ENCODE results near the gene OR8U1. TPM values are rescaled to one million over a fixed set of nuclear protein-coding genes. Genes with fewer than 3 reads are reported as not detected.

Gene OR8U1
- total RNA-seq, result not detected
- polyA plus RNA-seq, result not detected
- long read RNA-seq, donor 1, result 0 reads
- long read RNA-seq, donor 2, result 0 reads
- long read RNA-seq, donor 3, result 0 reads
- long read RNA-seq, donor 4, result 0 reads
- long read RNA-seq, donor 5, result 0 reads

DNA sequence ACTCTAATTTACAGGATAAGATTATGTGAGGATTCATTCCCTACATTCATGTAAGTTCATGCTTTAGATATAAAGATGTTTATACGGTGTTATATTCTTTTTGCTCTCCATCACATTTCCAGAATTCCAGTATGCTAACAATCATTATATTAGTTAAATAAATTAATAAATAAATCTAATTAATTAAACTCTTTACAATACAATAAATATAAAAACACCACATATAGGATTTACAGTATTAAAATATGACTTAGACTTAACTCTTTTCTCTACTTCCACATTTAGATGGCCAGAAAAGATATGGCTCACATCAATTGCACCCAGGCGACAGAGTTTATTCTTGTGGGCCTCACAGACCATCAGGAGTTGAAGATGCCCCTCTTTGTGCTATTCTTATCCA, at the start of gene OR8U1:
Gene OR8U1 (plus strand): TSS at position 301 of the 400 bp plus-strand sequence. CDS start 0 bp downstream, at position 301.
- WGBS, 2 donors, result 77 to 81% methylated on average over 2 of the region's 2 CpGs
- Histone ChIP-seq H3K9me3 (ENCODE audit: control insufficient read depth in 4 of 4, insufficient read depth in 3 of 4, low read length in 3 of 4) (no peaks in the 10 kb centered on the region), H3K4me3 (no peak within 1 kb of the TSS), H3K4me1 (ENCODE audit: control insufficient read depth in 5 of 5, insufficient read depth in 5 of 5, low read length in 5 of 5) (no peaks in the 10 kb centered on the region), H3K27ac (ENCODE audit: low read depth in 1 of 2, low read length in 1 of 2) (no peak within 1 kb of the TSS), H3K36me3 (ENCODE audit: control insufficient read depth in 4 of 4, insufficient read depth in 4 of 4, low read length in 4 of 4) (no peaks in the 10 kb centered on the region), H3K9ac (ENCODE audit: insufficient read depth in 1 of 2, low read length in 2 of 2) (no peak within 1 kb of the TSS), H3K27me3 (ENCODE audit: control insufficient read depth in 3 of 3, insufficient read depth in 3 of 3, low read length in 2 of 3) (no peaks in the 10 kb centered on the region)
- ATAC-seq (ENCODE audit: insufficient read depth, low FRiP score), result no peak
- no peak for DNase-seq
- TF ChIP-seq, protein P1, sequence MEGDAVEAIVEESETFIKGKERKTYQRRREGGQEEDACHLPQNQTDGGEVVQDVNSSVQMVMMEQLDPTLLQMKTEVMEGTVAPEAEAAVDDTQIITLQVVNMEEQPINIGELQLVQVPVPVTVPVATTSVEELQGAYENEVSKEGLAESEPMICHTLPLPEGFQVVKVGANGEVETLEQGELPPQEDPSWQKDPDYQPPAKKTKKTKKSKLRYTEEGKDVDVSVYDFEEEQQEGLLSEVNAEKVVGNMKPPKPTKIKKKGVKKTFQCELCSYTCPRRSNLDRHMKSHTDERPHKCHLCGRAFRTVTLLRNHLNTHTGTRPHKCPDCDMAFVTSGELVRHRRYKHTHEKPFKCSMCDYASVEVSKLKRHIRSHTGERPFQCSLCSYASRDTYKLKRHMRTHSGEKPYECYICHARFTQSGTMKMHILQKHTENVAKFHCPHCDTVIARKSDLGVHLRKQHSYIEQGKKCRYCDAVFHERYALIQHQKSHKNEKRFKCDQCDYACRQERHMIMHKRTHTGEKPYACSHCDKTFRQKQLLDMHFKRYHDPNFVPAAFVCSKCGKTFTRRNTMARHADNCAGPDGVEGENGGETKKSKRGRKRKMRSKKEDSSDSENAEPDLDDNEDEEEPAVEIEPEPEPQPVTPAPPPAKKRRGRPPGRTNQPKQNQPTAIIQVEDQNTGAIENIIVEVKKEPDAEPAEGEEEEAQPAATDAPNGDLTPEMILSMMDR (IDR thresholded peaks at IDR 0.05; ENCODE audit: control extremely low read depth, extremely low read depth), result no peak

GRCh38 chr11:56331861-56332491, 43.4 kb upstream of the OR8U1 start:
- H3K4me1 ChIP-seq (ENCODE audit: control insufficient read depth in 5 of 5, insufficient read depth in 5 of 5, low read length in 5 of 5), result no peaks in the 10 kb centered on the region
- no peaks in the 10 kb centered on the region for H3K36me3 ChIP-seq (ENCODE audit: control insufficient read depth in 4 of 4, insufficient read depth in 4 of 4, low read length in 4 of 4)
- no peaks in the 10 kb centered on the region for H3K27me3 ChIP-seq (ENCODE audit: control insufficient read depth in 3 of 3, insufficient read depth in 3 of 3, low read length in 2 of 3)
- H3K27ac ChIP-seq (ENCODE audit: low read depth in 1 of 2, low read length in 1 of 2), result no peak overlapping the region
- no peak overlapping the region for H3K4me3 ChIP-seq
- H3K9me3 ChIP-seq (ENCODE audit: control insufficient read depth in 4 of 4, insufficient read depth in 3 of 4, low read length in 3 of 4), result peaks cover 0 to 6% (median 0%) of the 10 kb centered on the region in 4 donors
- DNase-seq (no peak), ATAC-seq (ENCODE audit: insufficient read depth, low FRiP score) (no peak)
- TF ChIP-seq, protein P1 (IDR thresholded peaks at IDR 0.05; ENCODE audit: control extremely low read depth, extremely low read depth), result no peak
- H3K9ac ChIP-seq (ENCODE audit: insufficient read depth in 1 of 2, low read length in 2 of 2), result no peak overlapping the region
- WGBS, 2 donors, result 89 to 94% methylated on average over 30 to 34 of the region's 34 CpGs

DNA sequence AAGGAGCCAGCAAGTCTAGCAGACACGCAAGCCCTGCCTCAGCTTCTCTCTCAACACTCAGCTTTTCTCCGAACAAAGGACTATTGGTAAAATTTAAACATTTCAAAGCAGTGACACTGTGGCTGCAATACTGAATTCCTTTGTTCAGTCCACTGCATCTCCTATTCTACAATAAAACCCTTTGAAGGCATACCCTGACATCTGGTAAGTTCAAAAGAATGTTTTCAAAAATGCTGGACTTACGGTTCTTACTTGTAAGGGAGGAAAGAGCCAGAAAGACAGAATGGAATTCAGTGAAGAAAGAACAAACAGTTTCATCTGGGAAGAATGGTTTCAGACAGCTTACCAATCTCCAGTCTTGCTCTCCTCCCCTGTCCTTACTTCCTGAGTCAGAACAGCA, 42.3 kb upstream of the OR8U1 start:
- H3K4me1 ChIP-seq (ENCODE audit: control insufficient read depth in 5 of 5, insufficient read depth in 5 of 5, low read length in 5 of 5), result no peaks in the 10 kb centered on the region
- WGBS, 2 donors, result 62 to 65% methylated on average over 3 of the region's 3 CpGs
- no peak overlapping the region for H3K9ac ChIP-seq (ENCODE audit: insufficient read depth in 1 of 2, low read length in 2 of 2)
- no peak for ATAC-seq (ENCODE audit: insufficient read depth, low FRiP score)
- DNase-seq, result no peak
- H3K27ac ChIP-seq (ENCODE audit: low read depth in 1 of 2, low read length in 1 of 2), result no peak overlapping the region
- no peaks in the 10 kb centered on the region for H3K27me3 ChIP-seq (ENCODE audit: control insufficient read depth in 3 of 3, insufficient read depth in 3 of 3, low read length in 2 of 3)
- no peaks in the 10 kb centered on the region for H3K36me3 ChIP-seq (ENCODE audit: control insufficient read depth in 4 of 4, insufficient read depth in 4 of 4, low read length in 4 of 4)
- H3K4me3 ChIP-seq, result no peak overlapping the region
- H3K9me3 ChIP-seq (ENCODE audit: control insufficient read depth in 4 of 4, insufficient read depth in 3 of 4, low read length in 3 of 4), result peaks cover 0 to 5% (median 2%) of the 10 kb centered on the region in 4 donors
- TF ChIP-seq, protein P1 (IDR thresholded peaks at IDR 0.05; ENCODE audit: control extremely low read depth, extremely low read depth), result no peak
